SH-SY5Y (cell line): Measurements from ENCODE around the gene SDHC.

Experiments used
- GATA2 ChIP-seq: IDR thresholded peaks from 2 replicates; pipeline ENCODE4 v1.6.1; 2011; ENCODE audit warnings: mild to moderate bottlenecking, low read depth, low read length
- GATA3 ChIP-seq: IDR thresholded peaks from 2 replicates; pipeline ENCODE4 v1.6.1; 2011; ENCODE audit warnings: low read depth, mild to moderate bottlenecking, low read length, moderate library complexity

DNA sequence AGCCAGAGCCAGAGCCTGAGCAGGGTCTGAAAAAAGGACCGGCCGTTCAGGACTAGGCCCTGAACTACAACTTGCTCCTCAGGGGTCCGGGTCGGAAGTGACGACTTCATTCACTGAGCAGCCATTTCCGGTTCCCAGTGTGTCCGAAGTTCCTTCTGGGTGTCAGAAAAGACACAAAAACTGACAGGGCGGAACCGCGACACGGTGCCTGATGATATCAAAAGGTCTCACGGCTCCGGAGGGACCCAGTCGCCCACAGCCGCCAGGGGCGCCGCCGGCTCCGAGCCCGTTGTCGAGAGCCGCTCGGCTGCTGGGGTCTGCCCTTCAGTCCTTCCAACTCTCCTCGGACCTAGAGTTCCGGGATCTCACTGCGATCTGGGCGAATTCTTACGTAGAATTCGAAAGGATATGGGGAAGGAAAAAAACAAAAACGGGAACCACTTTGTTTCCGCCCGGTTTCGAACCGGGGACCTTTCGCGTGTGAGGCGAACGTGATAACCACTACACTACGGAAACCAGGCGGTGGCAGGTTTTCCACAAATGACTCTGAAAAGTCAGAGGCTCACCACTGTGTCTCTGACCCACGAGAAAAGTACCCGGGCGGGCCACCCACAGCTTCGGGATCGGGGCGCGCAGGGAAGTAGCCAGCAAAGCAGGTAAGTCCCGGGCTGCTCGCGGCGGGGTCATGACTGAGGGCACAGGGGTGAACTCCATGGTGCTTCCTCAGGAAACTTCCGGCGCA, 85.2 kb downstream of the SDHC start:
- TF ChIP-seq GATA3 (no peak), GATA2 (peak; percentile 17; the same call in 1 of the 2 replicates)
